ENCODE measurements around the gene CDH11. TPM values are rescaled to one million over a fixed set of nuclear protein-coding genes. Genes with fewer than 3 reads are reported as not detected.

CDH11 gene
- 10 to 100 TPM; 22.4 to 47.8 (median 35.6) TPM for total RNA-seq

- Histone ChIP-seq H3K4me1 (peaks cover 22 to 62% (median 59%) of the 10 kb centered on the region in 4 donors), H3K36me3 (no peaks in the 10 kb centered on the region), H3K27ac (replicated peaks in 1 of 4) (peak within 1 kb of the TSS; percentile 91 to 96 (median 92)), H3K27me3 (peaks cover 0 to 7% (median 0%) of the 10 kb centered on the region in 4 donors), H3K4me3 (peak within 1 kb of the TSS; percentile 58 to 82 (median 73)), H3K9me3 (no peaks in the 10 kb centered on the region)
- DNase-seq (ENCODE audit: extremely low spot score), result peak; percentile 91
- intact Hi-C loops (cut with DNase I), result no loop called here
- WGBS, result 2% methylated on average over 7 of the region's 69 CpGs
- TF ChIP-seq, protein P1, sequence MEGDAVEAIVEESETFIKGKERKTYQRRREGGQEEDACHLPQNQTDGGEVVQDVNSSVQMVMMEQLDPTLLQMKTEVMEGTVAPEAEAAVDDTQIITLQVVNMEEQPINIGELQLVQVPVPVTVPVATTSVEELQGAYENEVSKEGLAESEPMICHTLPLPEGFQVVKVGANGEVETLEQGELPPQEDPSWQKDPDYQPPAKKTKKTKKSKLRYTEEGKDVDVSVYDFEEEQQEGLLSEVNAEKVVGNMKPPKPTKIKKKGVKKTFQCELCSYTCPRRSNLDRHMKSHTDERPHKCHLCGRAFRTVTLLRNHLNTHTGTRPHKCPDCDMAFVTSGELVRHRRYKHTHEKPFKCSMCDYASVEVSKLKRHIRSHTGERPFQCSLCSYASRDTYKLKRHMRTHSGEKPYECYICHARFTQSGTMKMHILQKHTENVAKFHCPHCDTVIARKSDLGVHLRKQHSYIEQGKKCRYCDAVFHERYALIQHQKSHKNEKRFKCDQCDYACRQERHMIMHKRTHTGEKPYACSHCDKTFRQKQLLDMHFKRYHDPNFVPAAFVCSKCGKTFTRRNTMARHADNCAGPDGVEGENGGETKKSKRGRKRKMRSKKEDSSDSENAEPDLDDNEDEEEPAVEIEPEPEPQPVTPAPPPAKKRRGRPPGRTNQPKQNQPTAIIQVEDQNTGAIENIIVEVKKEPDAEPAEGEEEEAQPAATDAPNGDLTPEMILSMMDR (IDR thresholded peaks at IDR 0.05), result peak in 2 of 3 experiments; percentile 51 to 75
- TF ChIP-seq POLR2AphosphoS5 (IDR thresholded peaks at IDR 0.05) (peak; percentile 77 to 88), EP300 (IDR thresholded peaks at IDR 0.05) (no peak), POLR2A (IDR thresholded peaks at IDR 0.05; ENCODE audit: low read depth) (no peak)
These were observed at the start of gene CDH11 for GRCh38 chr16:65121870-65122723. Gene CDH11 (minus strand): TSS chr16:65122063. CDS start chr16:65004869, 117,194 bp downstream.

- no peaks in the 10 kb centered on the region for H3K4me1 ChIP-seq
- intact Hi-C loops (cut with DNase I), result no loop called here
- H3K36me3 ChIP-seq, result no peaks in the 10 kb centered on the region
- H3K27me3 ChIP-seq, result no peaks in the 10 kb centered on the region
- no peak for TF ChIP-seq EP300 (IDR thresholded peaks at IDR 0.05)
- TF ChIP-seq, protein P1 (IDR thresholded peaks at IDR 0.05), result no peak
- TF ChIP-seq POLR2AphosphoS5 (IDR thresholded peaks at IDR 0.05), result no peak
- no peak for TF ChIP-seq POLR2A (IDR thresholded peaks at IDR 0.05; ENCODE audit: low read depth)
- H3K27ac ChIP-seq (replicated peaks in 1 of 4), result no peak overlapping the region
- 59% methylated on average over 3 of the region's 3 CpGs for WGBS
- no peak overlapping the region for H3K4me3 ChIP-seq
- no peak for DNase-seq (ENCODE audit: extremely low spot score)
- no peaks in the 10 kb centered on the region for H3K9me3 ChIP-seq
These were observed 32.5 kb upstream of the CDH11 start for GRCh38 chr16:65154321-65154720.

DNA sequence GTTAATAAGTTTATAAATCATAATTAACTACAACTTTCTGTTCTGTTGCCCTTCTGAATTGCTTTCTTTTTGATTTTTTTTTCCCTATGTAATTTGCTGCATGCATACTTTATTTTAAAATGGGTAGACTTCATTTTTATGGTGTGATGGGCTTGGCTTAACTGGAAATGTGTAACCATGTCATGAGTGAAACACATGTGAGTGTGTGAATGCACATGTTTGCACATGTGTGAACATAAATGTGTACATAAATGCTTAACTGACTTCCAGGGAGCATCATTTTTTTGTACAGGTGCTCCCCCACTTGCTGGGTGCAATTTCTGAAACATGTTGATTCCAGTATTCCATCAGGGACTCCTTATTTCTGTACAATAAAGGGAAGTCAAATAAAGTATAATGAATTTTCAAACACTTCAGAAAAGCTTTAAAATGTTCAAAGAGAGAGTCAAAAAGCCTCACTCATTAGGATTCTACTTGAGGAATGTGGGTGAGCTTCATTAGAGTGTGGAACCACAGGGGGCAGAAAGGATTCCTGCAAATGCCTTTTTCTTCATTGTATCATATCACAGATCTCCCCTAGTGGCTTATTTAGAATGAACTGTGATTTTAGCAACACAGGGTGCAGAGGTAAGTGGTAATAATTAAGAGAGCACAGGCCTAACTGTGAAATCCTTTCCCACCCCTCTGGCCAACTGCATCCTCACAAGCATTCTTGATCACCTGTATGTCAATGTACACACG, 31.7 kb upstream of the CDH11 start:
- intact Hi-C loops (cut with DNase I), result no loop called here
- no peak for DNase-seq (ENCODE audit: extremely low spot score)
- no peak overlapping the region for H3K4me3 ChIP-seq
- H3K27me3 ChIP-seq, result no peaks in the 10 kb centered on the region
- 97% methylated on average over 1 of the region's 1 CpG for WGBS
- TF ChIP-seq POLR2AphosphoS5 (IDR thresholded peaks at IDR 0.05) (no peak), EP300 (IDR thresholded peaks at IDR 0.05) (no peak), POLR2A (IDR thresholded peaks at IDR 0.05; ENCODE audit: low read depth) (no peak)
- TF ChIP-seq, protein P1 (IDR thresholded peaks at IDR 0.05), result no peak
- H3K36me3 ChIP-seq, result no peaks in the 10 kb centered on the region
- no peak overlapping the region for H3K27ac ChIP-seq (replicated peaks in 1 of 4)
- H3K9me3 ChIP-seq, result no peaks in the 10 kb centered on the region
- no peaks in the 10 kb centered on the region for H3K4me1 ChIP-seq

GRCh38 chr16:65148804-65149203, 26.9 kb upstream of the CDH11 start:
- Histone ChIP-seq H3K9me3 (no peaks in the 10 kb centered on the region), H3K4me3 (no peak overlapping the region), H3K36me3 (no peaks in the 10 kb centered on the region), H3K4me1 (no peaks in the 10 kb centered on the region), H3K27me3 (no peaks in the 10 kb centered on the region), H3K27ac (replicated peaks in 1 of 4) (no peak overlapping the region)
- TF ChIP-seq EP300 (IDR thresholded peaks at IDR 0.05) (no peak), POLR2AphosphoS5 (IDR thresholded peaks at IDR 0.05) (no peak), POLR2A (IDR thresholded peaks at IDR 0.05; ENCODE audit: low read depth) (no peak)
- TF ChIP-seq, protein P1 (IDR thresholded peaks at IDR 0.05), result no peak
- DNase-seq (ENCODE audit: extremely low spot score), result no peak
- intact Hi-C loops (cut with DNase I), result no loop called here
